Prostate gland (tissue), 2 donors: ENCODE measurements around the gene TSLP.

Experiments
- POLR2A ChIP-seq: fragments of 450-650 bp; IDR thresholded peaks from one replicate; pipeline ENCODE4 v1.6.1; 2016; ENCODE audit warnings: antibody characterized with exemption, mild to moderate bottlenecking
- POLR2AphosphoS5 ChIP-seq: sonication (generic); formaldehyde crosslinking; IDR thresholded peaks from one replicate; pipeline ENCODE4 v1.6.1; 2017; ENCODE audit warnings: antibody characterized with exemption
- TF ChIP-seq, protein P1 (sequence below), 4 experiments: fragments of 200-600 bp in 2 of 4; fragments of 450-650 bp in 2 of 4; sonication (generic) in 2 of 4; IDR thresholded peaks; 1 replicate in 3 of 4; 2 replicates in 1 of 4; pipeline ENCODE4 v1.5.1; 2016 to 2019; ENCODE audit warnings: antibody characterized with exemption in 4 of 4, mild to moderate bottlenecking in 2 of 4, moderate library complexity in 2 of 4

DNA sequence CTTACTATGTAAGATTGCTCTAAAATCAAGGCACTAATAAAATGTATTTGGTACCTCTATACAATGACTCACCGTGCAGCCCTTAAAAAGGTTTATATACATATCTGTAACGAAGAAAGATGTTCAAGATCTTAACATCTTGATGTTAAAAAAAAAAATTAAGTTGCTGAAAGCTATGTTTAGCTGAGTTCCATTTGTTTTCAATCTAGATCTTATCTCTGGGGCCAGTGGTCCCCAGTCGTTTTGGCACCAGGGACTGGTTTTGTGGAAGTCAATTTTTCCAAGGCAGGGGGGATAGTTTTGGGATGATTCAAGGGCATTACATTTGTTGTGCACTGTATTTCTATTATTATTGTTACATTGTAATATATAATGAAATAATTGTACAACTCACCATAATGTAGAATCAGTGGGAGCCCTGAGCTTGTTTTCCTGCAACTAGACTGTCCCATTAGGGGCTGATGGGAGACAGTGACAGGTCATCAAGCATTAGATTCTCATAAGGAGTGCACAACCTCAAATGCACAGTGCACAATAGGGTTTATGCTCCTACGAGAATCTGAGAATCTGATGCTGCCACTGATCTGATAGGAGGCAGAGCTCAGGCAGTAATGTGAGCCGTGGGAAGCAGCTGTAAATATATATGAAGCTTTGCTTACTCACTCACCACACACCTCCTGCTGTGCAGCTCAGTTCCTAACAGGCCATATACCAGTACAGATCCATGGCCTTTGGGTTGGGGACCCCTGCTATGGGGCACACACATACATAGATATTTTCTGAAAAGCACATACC, 27.6 kb upstream of the TSLP start:
- TF ChIP-seq POLR2AphosphoS5 (no peak), POLR2A (no peak)
- TF ChIP-seq, protein P1, sequence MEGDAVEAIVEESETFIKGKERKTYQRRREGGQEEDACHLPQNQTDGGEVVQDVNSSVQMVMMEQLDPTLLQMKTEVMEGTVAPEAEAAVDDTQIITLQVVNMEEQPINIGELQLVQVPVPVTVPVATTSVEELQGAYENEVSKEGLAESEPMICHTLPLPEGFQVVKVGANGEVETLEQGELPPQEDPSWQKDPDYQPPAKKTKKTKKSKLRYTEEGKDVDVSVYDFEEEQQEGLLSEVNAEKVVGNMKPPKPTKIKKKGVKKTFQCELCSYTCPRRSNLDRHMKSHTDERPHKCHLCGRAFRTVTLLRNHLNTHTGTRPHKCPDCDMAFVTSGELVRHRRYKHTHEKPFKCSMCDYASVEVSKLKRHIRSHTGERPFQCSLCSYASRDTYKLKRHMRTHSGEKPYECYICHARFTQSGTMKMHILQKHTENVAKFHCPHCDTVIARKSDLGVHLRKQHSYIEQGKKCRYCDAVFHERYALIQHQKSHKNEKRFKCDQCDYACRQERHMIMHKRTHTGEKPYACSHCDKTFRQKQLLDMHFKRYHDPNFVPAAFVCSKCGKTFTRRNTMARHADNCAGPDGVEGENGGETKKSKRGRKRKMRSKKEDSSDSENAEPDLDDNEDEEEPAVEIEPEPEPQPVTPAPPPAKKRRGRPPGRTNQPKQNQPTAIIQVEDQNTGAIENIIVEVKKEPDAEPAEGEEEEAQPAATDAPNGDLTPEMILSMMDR (IDR thresholded peaks at IDR 0.05): no peak
